Naive thymus-derived CD8-positive, alpha-beta T cell (primary cell): ENCODE results near the gene CARMIL3. TPM values are rescaled to one million over a fixed set of nuclear protein-coding genes. Genes with fewer than 3 reads are reported as not detected.
"Not testable (repeated sequence)": the region's sequence is repeated elsewhere in the genome, so short reads cannot be mapped to it uniquely, and the experiment has no call there.

Experiments used
- ATAC-seq, 2 donors: fragments of 150-1000 bp; cut with Tn5 transposase in 1 of 2; sonication (Bioruptor Pico), chemical (Tn5 transposase) in 1 of 2; 1 replicate in 1 of 2; 2 replicates in 1 of 2; pipeline ENCODE4 v1.10.0; 2021; ENCODE audit warnings: mild to moderate bottlenecking in 2 of 2, moderate library complexity in 2 of 2
- POLR2A ChIA-PET: fragments of 350-600 bp; sonication (Branson Sonifier 250); formaldehyde crosslinking; loops from one replicate; lab custom pipeline; 2021; ENCODE audit warnings: antibody characterized with exemption; lab: Charles Lee
- DNase-seq, 10 donors: peaks; one replicate each; pipeline versions ENCODE4 v3.0.0 to v3.0.0-alpha.2; 2020 to 2022
- H3K27ac Mint-ChIP-seq, 10 donors: one replicate each; pipeline ENCODE4 v1.8.0; 2020 to 2022; ENCODE audit warnings: mild to moderate bottlenecking in 10 of 10, mixed read lengths in 10 of 10, moderate library complexity in 4 of 10, inconsistent platforms in 1 of 10
- H3K27me3 Mint-ChIP-seq, 5 donors: one replicate each; pipeline ENCODE4 v1.8.0; 2021 to 2022; ENCODE audit warnings: mixed read lengths in 5 of 5
- H3K36me3 Mint-ChIP-seq, 3 donors: one replicate each; pipeline ENCODE4 v1.8.0; 2020 to 2022; ENCODE audit warnings: mixed read lengths in 3 of 3, mild to moderate bottlenecking in 2 of 3, inconsistent platforms in 1 of 3
- H3K4me1 Mint-ChIP-seq, 4 donors: one replicate each; pipeline ENCODE4 v1.8.0; 2021 to 2022; ENCODE audit warnings: mixed read lengths in 4 of 4
- H3K4me3 Mint-ChIP-seq, 10 donors: one replicate each; pipeline ENCODE4 v1.8.0; 2020 to 2022; ENCODE audit warnings: mild to moderate bottlenecking in 10 of 10, mixed read lengths in 10 of 10, moderate library complexity in 6 of 10, inconsistent platforms in 1 of 10
- H3K9me3 Mint-ChIP-seq, 9 donors: one replicate each; pipeline ENCODE4 v1.8.0; 2020 to 2022; ENCODE audit warnings: mixed read lengths in 9 of 9, mild to moderate bottlenecking in 3 of 9, inconsistent platforms in 1 of 9, moderate library complexity in 1 of 9
- polyA plus RNA-seq, 3 donors: library from polyadenylated mRNA; unstranded; fragments of 300-500 nt; fragmentation: Illumina TruSeq; gene quantifications; one replicate each; pipeline ENCODE4 v1.2.3, GENCODE V29; 2021
- total RNA-seq, 8 experiments: library from RNA in 2 of 8; stranded (reverse) in 2 of 8; gene quantifications; one replicate each; pipeline ENCODE4 v1.2.3 and lab custom pipeline; 2021 to 2026

The CARMIL3 gene
- total and polyA plus RNA-seq, 5 experiments from 2014 or later, result 0.03 to 0.16 TPM; not detected in 3

DNA sequence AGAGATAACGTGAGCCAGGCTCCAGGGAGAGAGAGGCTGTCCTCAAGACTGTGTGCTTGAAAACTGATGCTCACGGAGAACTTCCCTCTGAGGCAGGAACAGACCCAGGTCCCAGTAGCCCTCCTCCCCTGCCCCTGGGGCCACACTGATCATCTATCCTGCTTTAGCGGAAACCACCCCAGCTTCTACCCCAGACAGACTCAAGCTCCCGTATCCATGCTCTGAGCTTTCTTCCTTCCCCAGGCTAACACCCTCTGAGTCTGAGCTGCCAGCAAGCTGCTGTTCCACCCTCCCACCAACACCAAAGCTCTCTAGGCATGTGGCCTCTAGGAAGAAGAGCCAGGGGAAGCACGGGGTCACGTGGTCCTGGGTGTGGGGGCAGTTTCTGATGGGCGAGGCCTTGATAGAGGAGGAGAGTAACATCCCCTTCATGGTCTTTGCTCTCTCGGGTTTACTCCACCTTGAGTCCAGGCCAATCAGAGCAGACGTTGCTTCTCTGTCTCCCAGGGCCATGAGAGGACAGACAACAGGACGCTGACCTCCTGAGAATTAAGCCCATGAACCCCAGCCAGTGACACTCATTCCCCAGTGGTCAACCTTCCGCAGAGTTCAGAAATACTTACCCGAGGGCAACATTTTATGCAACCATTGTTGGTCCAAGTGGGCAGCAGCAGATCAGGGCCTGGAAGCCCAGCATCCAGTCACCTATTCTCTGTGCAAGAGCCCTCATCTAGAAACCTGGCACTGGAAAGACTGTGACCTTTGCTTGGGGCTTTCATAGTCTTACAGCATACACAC is 43.7 kb downstream of the CARMIL3 start:
- H3K27ac Mint-ChIP-seq, result peak overlapping the region; percentile 93 to 99 (median 97)
- H3K27me3 Mint-ChIP-seq, result no peaks in the 10 kb centered on the region
- POLR2A ChIA-PET, result interaction anchor here (0.6 to 6.1 kb wide), 15 partner anchors 9 to 335 kb away, joined by 3 to 50 read pairs (median 4); partner anchors contain the start of genes CARMIL3, DCAF11, EMC9 and KHNYN
- H3K36me3 Mint-ChIP-seq, result peaks cover 0 to 18% (median 2%) of the 10 kb centered on the region in 3 donors
- peaks cover 25 to 42% (median 34%) of the 10 kb centered on the region in 4 donors for H3K4me1 Mint-ChIP-seq
- DNase-seq (peak in 2 of 10 donors; percentile 17 to 19), ATAC-seq (peak in 1 of 2 donors; percentile 9)
- H3K4me3 Mint-ChIP-seq, result peak overlapping the region; percentile 95 to 99 (median 98)
- H3K9me3 Mint-ChIP-seq, result no peaks in the 10 kb centered on the region

DNA sequence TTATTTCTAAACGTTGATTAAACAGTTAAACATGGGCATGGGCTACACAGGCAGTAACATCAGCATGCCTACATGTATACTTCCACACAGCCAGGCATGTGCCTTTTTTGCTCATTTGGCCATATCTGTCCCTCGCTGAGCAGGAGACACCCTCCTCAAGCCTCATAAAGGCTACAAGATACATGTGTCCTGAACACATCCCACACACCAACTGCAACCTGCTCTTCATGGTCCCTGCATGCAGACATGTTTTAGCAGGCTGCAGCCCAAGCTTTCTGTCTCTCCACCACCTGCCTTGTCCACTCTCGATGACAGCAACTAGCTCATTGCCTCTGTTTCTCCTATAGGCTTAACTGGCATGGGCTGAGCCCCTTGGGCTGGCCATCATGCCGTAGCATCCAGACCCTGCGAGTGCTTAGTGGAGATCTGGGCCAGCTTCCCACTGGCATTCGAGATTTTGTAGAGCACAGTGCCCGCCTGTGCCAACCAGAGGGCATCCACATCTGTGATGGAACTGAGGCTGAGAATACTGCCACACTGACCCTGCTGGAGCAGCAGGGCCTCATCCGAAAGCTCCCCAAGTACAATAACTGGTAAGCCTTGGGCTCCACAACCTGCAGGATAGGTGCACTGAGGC is 44.9 kb downstream of the CARMIL3 start:
- Mint-ChIP-seq H3K4me1 (peaks cover 24 to 38% (median 30%) of the 10 kb centered on the region in 4 donors), H3K27ac (peak overlapping the region in 7 of 10 donors; percentile 15 to 72 (median 32)), H3K9me3 (no peaks in the 10 kb centered on the region), H3K27me3 (no peaks in the 10 kb centered on the region), H3K4me3 (peak overlapping the region in 7 of 10 donors; percentile 13 to 75 (median 57)), H3K36me3 (peaks cover 0 to 24% (median 2%) of the 10 kb centered on the region in 3 donors)
- ATAC-seq, result no peak
- DNase-seq, result no peak
- POLR2A ChIA-PET, result interaction anchor here (0.6 to 6.1 kb wide), 6 partner anchors 12 to 51 kb away, joined by 3 to 50 read pairs (median 8); partner anchors contain the start of genes DCAF11 and NRL

DNA sequence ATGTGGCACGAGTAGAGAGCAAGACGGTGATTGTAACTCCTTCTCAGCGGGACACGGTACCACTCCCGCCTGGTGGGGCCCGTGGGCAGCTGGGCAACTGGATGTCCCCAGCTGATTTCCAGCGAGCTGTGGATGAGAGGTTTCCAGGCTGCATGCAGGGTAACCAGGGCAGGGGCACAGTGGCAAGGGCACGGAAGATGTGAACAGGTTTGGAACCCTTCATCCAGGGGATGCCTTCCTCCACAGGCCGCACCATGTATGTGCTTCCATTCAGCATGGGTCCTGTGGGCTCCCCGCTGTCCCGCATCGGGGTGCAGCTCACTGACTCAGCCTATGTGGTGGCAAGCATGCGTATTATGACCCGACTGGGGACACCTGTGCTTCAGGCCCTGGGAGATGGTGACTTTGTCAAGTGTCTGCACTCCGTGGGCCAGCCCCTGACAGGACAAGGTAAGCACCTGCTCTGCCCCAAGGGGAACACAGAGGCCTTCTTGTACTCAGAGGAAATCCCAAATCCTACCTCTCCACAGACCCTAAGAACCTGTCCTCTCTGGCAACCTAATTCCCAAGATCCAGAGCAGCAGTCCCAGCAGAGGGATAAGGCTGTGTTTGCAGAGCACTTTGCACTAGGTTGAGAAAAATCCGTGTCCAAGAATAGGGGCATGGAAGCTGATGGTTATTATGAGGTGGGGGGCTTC is 46.6 kb downstream of the CARMIL3 start:
- Mint-ChIP-seq H3K4me1 (peaks cover 22 to 31% (median 26%) of the 10 kb centered on the region in 4 donors), H3K27me3 (no peaks in the 10 kb centered on the region), H3K4me3 (peak overlapping the region in 1 of 10 donors; percentile 4), H3K36me3 (peaks cover 0 to 28% (median 12%) of the 10 kb centered on the region in 3 donors), H3K9me3 (no peaks in the 10 kb centered on the region), H3K27ac (peak overlapping the region in 1 of 10 donors; percentile 11)
- ATAC-seq, result no peak
- POLR2A ChIA-PET, result interaction anchor here (0.6 kb wide), 2 partner anchors 29 to 113 kb away, joined by 3 to 4 read pairs; no protein-coding TSS in a partner anchor
- no peak for DNase-seq

DNA sequence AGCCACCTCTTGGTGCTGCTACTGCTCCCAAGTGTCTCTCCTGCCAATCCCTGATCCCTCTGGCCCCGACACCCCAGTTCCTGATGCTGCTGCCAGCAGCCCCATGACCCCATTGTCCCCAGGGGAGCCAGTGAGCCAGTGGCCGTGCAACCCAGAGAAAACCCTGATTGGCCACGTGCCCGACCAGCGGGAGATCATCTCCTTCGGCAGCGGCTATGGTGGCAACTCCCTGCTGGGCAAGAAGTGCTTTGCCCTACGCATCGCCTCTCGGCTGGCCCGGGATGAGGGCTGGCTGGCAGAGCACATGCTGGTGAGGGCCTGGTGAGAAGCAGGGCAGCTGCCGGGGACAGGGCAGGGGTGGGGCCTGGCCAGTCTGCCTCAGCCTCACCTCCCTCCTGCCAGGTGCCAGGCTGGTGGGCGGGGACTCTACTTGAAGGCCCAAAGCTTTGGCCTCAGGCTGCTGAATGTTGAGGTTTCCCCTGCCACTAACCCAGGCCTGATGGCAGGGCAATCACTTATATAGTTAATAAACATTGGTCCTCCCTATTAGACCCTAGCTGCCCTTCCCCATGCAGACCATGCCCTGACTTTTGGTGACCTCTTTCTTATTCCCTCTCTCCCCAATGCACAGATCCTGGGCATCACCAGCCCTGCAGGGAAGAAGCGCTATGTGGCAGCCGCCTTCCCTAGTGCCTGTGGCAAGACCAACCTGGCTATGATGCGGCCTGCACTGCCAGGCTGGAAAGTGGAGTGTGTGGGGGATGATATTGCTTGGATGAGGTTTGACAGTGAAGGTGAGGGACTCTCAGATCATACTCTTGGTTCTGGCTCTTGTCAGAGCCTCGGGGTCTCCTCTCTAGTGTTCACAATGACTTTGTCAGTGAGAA is 47.4 kb downstream of the CARMIL3 start:
- POLR2A ChIA-PET, result no interaction called here
- ATAC-seq, result no peak

DNA sequence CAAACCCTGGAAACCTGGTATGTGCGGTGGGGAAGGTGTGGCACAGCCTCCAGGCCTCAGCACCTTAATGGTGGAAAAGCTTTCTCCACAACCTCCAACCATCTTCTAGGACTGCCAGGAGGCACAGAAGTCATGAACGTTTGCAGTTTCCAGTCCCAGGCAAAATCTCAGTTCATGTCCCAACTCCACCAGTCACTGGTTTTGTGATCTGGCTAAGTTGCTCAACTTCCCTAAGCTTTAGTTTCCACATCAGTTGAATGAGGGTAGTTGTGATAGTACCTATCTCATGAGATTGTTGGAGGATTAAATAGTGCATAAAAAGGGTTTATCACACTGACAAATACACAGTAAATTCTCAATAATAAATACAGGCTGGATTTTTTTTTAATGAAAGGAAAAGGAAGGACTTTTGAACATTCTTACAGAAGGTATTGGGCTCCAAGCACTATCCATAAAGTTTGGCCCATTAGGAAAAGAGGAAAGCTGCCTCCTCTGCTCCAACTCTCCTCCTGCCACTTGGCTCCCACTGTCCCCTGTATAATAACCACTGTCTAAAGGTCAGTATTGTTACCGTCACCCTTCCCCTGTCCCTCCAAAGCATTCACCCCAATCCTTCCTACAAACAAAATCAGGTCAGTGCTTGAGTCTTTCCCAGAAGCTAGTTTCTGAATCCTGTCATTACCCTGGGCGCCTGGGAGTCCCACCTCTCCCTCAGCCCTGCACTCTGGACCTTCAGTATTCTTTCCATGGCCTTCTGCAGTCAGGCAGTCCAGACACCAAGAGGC is 48.6 kb downstream of the CARMIL3 start:
- peaks cover 4 to 31% (median 26%) of the 10 kb centered on the region in 3 donors for H3K36me3 Mint-ChIP-seq
- POLR2A ChIA-PET, result interaction anchor here (0.6 to 2.6 kb wide), 3 partner anchors 8 to 241 kb away, joined by 3 to 10 read pairs (median 3); no protein-coding TSS in a partner anchor
- H3K4me3 Mint-ChIP-seq, result no peak overlapping the region
- H3K27me3 Mint-ChIP-seq, result no peaks in the 10 kb centered on the region
- H3K9me3 Mint-ChIP-seq, result no peaks in the 10 kb centered on the region
- peaks cover 10 to 19% (median 15%) of the 10 kb centered on the region in 4 donors for H3K4me1 Mint-ChIP-seq
- no peak for ATAC-seq
- DNase-seq, result no peak
- no peak overlapping the region for H3K27ac Mint-ChIP-seq

More for the DNA sequence above, 47.4 kb downstream of the CARMIL3 start:
- peaks cover 0 to 28% (median 18%) of the 10 kb centered on the region in 3 donors for H3K36me3 Mint-ChIP-seq
- no peak overlapping the region for H3K4me3 Mint-ChIP-seq
- DNase-seq, result no peak
- peaks cover 18 to 26% (median 24%) of the 10 kb centered on the region in 4 donors for H3K4me1 Mint-ChIP-seq
- H3K27ac Mint-ChIP-seq, result peak overlapping the region in 3 of 10 donors; percentile 21 to 87 (median 29)
- no peaks in the 10 kb centered on the region for H3K9me3 Mint-ChIP-seq
- H3K27me3 Mint-ChIP-seq, result no peaks in the 10 kb centered on the region

DNA sequence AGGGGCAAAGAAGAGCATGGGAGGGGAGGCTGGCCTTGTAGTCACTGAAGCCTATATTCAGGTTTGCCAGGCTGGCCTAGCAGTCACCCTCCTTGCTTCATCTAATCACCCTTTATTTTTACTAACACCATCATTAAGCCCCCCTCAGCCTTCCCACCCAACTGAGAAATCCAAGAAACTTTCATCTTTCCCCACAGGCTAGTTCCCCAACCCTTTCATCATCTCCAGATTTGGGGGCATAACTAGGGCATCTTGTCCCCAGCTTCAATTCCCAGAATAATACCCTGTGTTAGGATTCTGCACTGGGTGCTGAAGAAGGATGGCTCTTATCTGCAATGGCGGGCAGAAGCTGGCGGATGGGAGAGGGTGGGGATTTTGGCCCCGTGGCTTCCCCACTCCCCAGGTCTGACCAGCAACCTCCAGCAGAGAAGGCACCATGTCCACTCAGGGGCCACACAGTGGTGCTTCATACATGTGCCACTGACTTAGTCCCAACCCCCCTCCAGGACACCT is 49.2 kb downstream of the CARMIL3 start:
- no peak overlapping the region for H3K4me3 Mint-ChIP-seq
- no peaks in the 10 kb centered on the region for H3K27me3 Mint-ChIP-seq
- H3K9me3 Mint-ChIP-seq, result no peaks in the 10 kb centered on the region
- H3K4me1 Mint-ChIP-seq, result peaks cover 5 to 14% (median 10%) of the 10 kb centered on the region in 4 donors
- peaks cover 4 to 31% (median 26%) of the 10 kb centered on the region in 3 donors for H3K36me3 Mint-ChIP-seq
- ATAC-seq, result no peak
- H3K27ac Mint-ChIP-seq, result no peak overlapping the region
- no peak for DNase-seq
- POLR2A ChIA-PET, result interaction anchor here (0.7 to 2.6 kb wide), 2 partner anchors 8 to 21 kb away, joined by 3 to 10 read pairs; no protein-coding TSS in a partner anchor

DNA sequence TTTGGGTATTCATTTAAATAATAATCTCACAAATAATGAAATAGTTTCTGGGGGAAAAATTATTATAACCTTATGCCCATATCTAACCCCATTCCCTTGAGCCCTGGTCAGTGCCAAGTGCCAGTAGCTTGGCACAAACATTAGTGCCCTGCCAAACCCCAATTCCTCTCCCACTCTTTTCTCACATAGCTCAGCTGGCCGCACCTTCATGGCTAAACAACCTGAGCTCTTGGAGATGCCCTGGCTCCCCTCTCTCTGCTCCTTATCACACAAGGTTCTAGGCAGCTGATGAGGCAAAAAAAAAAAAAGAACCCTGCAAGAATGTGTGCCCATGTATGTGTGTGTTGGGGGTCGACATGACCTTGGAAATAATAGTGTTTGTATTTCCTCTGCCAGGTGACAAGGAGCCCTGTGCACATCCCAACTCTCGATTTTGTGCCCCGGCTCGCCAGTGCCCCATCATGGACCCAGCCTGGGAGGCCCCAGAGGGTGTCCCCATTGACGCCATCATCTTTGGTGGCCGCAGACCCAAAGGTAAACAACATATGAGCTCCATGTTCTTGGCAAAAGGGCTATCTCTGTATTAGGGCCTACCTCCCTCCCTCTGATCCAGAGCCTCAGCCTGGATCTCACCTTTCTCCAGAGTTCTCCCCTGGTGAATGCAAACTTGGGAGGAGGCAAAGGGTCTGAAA is 50.7 kb downstream of the CARMIL3 start:
- Mint-ChIP-seq H3K36me3 (peaks cover 4 to 29% (median 26%) of the 10 kb centered on the region in 3 donors), H3K4me1 (peaks cover 0 to 8% (median 3%) of the 10 kb centered on the region in 4 donors), H3K4me3 (no peak overlapping the region), H3K27ac (peak overlapping the region in 1 of 10 donors; percentile 17), H3K27me3 (no peaks in the 10 kb centered on the region), H3K9me3 (no peaks in the 10 kb centered on the region)
- ATAC-seq (no peak), DNase-seq (no peak)
- POLR2A ChIA-PET, result interaction anchor here (0.8 to 2.6 kb wide), 2 partner anchors 22 to 36 kb away, joined by 3 to 10 read pairs; no protein-coding TSS in a partner anchor

DNA sequence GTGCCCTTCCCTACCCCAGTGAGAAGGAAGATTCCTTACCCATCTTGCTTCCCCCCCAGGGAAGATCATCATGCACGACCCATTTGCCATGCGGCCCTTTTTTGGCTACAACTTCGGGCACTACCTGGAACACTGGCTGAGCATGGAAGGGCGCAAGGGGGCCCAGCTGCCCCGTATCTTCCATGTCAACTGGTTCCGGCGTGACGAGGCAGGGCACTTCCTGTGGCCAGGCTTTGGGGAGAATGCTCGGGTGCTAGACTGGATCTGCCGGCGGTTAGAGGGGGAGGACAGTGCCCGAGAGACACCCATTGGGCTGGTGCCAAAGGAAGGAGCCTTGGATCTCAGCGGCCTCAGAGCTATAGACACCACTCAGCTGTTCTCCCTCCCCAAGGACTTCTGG is 51.6 kb downstream of the CARMIL3 start:
- Mint-ChIP-seq H3K4me3 (no peak overlapping the region), H3K27me3 (no peaks in the 10 kb centered on the region)

DNA sequence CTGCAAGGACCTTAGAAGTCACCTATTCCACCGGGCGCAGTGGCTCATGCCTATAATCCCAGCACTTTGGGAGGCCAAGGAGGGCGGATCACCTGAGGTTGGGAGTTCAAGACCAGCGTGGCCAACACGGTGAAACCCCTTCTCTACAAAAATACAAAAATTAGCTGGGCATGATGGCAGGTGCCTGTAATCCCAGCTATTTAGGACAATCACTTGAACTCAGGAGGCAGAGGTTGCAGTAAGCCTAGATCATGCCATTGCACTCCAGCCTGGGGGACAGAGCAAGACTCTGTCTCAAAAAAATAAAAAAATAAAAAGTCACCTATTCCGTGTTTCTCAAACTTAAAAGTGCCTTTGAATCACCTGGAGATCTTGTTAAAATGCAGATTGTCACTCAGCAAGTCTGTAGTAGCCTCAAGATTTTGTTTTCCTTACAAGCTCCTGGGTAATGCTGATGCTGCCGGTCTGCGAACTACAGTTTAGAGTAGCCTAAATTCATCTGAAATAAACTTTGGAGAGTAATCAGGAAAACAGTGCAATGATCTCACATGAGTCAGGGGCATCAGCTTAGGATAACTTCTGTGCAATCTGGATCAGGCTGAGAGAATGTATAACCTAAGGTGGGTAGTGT is 53.9 kb downstream of the CARMIL3 start:
- not testable (repeated sequence) for H3K9me3 Mint-ChIP-seq, H3K27me3 Mint-ChIP-seq
- H3K27ac Mint-ChIP-seq, result peak overlapping the region in 5 of 10 donors; percentile 2 to 51 (median 36)

More for the DNA sequence above, 51.6 kb downstream of the CARMIL3 start:
- DNase-seq, result no peak
- Mint-ChIP-seq H3K27ac (peak overlapping the region in 3 of 10 donors; percentile 11 to 37 (median 34)), H3K36me3 (peaks cover 4 to 26% (median 24%) of the 10 kb centered on the region in 3 donors), H3K9me3 (no peaks in the 10 kb centered on the region), H3K4me1 (peaks cover 2 to 15% (median 4%) of the 10 kb centered on the region in 4 donors)
- POLR2A ChIA-PET, result interaction anchor here (0.8 kb wide), 1 partner anchor 1028 kb away, joined by 5 read pairs; no protein-coding TSS in a partner anchor
- no peak for ATAC-seq

More for the DNA sequence above, 53.9 kb downstream of the CARMIL3 start:
- Mint-ChIP-seq H3K36me3 (peaks cover 4 to 23% (median 10%) of the 10 kb centered on the region in 3 donors), H3K4me1 (peaks cover 7 to 20% (median 11%) of the 10 kb centered on the region in 4 donors)
- not testable (repeated sequence) for ATAC-seq, DNase-seq, H3K4me3 Mint-ChIP-seq
- POLR2A ChIA-PET, result interaction anchor here (1.5 to 1.9 kb wide), 3 partner anchors 8 to 24 kb away, joined by 5 to 6 read pairs (median 6); no protein-coding TSS in a partner anchor
